SK-N-SH (cell line): ENCODE data around the gene CENPVL1.

Experiments
- FOXM1 ChIP-seq: IDR thresholded peaks from 2 replicates; pipeline ENCODE4 v1.4.0; 2012; ENCODE audit warnings: low read depth, mild to moderate bottlenecking
- POLR2AphosphoS5 ChIP-seq: IDR thresholded peaks from 2 replicates; pipeline ENCODE4 v1.6.1; 2012; ENCODE audit warnings: low read depth, low read length
- RFX5 ChIP-seq: IDR thresholded peaks from 2 replicates; pipeline ENCODE4 v1.6.1; 2012; ENCODE audit warnings: mild to moderate bottlenecking, improper control_type of control experiment, low read length
- TF ChIP-seq, protein P1 (sequence below): fragments of 200-600 bp; sonication (generic); IDR thresholded peaks from 2 replicates; pipeline ENCODE4 v1.6.1; 2017; ENCODE audit warnings: antibody characterized with exemption, mild to moderate bottlenecking, moderate library complexity
- TF ChIP-seq, protein P2 (sequence below): IDR thresholded peaks from 2 replicates; pipeline ENCODE4 v1.6.1; 2012; ENCODE audit warnings: mild to moderate bottlenecking, low read depth, low read length, moderate library complexity

DNA sequence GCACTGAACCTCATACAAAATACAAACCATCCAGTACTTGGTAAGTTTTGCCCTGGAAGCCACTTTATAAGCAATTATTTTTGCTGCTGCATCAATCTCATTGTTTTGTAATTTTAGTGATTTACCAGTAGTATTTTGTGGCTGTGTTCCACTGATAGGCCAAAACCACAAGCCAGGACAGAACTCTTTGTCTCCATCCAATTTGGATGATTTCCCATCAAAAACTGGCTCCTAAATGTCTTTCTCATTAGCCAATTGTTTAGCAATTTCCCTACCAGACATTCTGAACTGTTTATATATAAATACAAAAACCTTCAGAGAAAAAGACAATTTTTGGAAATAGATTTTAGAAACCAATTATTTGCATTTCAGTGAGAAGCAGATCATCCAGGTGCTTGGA, 37.4 kb downstream of the CENPVL1 start:
- TF ChIP-seq FOXM1 (no peak), RFX5 (no peak), POLR2AphosphoS5 (no peak)
- TF ChIP-seq, protein P1, sequence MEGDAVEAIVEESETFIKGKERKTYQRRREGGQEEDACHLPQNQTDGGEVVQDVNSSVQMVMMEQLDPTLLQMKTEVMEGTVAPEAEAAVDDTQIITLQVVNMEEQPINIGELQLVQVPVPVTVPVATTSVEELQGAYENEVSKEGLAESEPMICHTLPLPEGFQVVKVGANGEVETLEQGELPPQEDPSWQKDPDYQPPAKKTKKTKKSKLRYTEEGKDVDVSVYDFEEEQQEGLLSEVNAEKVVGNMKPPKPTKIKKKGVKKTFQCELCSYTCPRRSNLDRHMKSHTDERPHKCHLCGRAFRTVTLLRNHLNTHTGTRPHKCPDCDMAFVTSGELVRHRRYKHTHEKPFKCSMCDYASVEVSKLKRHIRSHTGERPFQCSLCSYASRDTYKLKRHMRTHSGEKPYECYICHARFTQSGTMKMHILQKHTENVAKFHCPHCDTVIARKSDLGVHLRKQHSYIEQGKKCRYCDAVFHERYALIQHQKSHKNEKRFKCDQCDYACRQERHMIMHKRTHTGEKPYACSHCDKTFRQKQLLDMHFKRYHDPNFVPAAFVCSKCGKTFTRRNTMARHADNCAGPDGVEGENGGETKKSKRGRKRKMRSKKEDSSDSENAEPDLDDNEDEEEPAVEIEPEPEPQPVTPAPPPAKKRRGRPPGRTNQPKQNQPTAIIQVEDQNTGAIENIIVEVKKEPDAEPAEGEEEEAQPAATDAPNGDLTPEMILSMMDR: no peak
- TF ChIP-seq, protein P2, sequence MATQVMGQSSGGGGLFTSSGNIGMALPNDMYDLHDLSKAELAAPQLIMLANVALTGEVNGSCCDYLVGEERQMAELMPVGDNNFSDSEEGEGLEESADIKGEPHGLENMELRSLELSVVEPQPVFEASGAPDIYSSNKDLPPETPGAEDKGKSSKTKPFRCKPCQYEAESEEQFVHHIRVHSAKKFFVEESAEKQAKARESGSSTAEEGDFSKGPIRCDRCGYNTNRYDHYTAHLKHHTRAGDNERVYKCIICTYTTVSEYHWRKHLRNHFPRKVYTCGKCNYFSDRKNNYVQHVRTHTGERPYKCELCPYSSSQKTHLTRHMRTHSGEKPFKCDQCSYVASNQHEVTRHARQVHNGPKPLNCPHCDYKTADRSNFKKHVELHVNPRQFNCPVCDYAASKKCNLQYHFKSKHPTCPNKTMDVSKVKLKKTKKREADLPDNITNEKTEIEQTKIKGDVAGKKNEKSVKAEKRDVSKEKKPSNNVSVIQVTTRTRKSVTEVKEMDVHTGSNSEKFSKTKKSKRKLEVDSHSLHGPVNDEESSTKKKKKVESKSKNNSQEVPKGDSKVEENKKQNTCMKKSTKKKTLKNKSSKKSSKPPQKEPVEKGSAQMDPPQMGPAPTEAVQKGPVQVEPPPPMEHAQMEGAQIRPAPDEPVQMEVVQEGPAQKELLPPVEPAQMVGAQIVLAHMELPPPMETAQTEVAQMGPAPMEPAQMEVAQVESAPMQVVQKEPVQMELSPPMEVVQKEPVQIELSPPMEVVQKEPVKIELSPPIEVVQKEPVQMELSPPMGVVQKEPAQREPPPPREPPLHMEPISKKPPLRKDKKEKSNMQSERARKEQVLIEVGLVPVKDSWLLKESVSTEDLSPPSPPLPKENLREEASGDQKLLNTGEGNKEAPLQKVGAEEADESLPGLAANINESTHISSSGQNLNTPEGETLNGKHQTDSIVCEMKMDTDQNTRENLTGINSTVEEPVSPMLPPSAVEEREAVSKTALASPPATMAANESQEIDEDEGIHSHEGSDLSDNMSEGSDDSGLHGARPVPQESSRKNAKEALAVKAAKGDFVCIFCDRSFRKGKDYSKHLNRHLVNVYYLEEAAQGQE: no peak
